ENCODE results near the gene EPHA10. TPM values are rescaled to one million over a fixed set of nuclear protein-coding genes. Genes with fewer than 3 reads are reported as not detected.

EPHA10 gene
- not detected in 2 replicates for total RNA-seq

DNA sequence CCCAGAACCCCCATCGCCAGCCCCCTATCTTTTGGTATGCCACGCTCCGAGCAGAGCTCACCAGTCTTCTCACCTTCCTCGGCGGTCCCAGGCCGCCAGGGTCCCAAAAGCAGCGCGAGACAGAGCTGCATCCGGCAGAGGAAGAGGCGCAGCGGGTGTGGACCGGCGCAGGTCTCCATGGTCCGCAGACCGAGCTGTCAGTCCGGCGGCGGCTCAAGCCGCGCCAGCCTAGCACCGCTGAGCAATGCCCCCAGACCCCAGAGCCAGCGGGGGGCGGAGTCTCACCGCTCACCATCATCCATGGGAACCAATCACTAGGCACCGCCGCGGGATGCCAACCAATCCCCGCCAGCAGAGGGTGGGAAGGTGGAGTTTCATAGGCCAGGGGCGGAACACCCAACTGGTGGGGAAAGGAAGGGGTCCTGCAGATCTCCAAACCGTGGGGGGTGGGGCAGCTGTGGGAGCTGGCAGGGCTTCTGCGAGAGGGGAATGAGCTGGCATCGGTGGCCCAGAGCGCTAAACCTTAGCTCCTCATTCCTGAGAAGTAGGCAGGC is at the start of gene EPHA10:
TSS of gene EPHA10 (minus strand) at position 233 of the 554 bp plus-strand sequence. CDS start at position 179, 54 bp downstream.
- DNase-seq (ENCODE audit: low read depth, low spot score): no peak

DNA sequence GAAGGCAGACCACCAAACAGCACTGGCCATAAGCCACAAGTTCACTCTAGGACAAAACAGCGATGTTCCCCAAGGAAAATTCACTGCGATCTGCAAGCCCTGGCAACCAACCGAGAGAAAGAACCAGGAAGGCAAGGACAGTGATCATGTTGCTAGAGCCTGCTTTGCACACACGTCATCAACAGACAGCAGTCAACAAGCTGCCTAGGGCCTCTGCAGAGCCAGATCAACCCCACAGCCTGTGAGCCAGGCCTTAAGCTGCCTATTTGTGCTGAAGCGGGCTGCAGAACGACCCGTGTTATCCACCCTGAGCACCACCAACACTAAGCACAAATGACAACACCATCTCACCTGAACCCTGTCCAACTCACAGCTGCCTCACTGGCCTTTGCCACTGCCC is 49.3 kb upstream of the EPHA10 start:
- DNase-seq (ENCODE audit: low read depth, low spot score): no peak

DNA sequence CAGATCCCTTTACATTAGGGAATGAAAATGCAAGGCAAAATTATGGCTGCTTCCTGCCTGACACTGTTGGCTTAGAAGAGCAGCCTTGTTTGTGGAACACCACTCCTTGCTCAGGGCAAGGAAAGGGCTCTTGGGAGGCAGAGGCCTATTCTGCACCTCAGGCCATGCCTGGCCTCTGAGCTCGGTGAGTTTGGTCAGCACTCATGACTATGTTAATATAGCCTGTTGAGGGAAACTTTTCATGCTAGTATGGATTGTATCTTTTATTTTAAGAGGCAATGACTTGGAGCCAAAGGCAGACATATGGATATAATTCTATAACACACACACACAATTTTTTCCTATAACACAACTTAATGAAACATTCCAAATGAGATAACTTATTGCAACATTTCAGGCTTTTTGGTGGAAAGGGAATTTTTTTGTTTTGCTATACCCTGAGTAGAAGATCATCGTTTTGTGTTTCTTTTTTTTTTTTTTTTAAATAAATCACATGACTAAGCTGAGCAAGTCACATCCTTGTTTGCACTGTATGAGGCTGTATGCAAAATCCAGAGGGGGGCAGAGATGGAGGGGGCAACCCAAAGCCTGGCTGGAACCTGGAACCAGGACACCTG is 48.7 kb upstream of the EPHA10 start:
- DNase-seq (ENCODE audit: low read depth, low spot score): no peak

DNA sequence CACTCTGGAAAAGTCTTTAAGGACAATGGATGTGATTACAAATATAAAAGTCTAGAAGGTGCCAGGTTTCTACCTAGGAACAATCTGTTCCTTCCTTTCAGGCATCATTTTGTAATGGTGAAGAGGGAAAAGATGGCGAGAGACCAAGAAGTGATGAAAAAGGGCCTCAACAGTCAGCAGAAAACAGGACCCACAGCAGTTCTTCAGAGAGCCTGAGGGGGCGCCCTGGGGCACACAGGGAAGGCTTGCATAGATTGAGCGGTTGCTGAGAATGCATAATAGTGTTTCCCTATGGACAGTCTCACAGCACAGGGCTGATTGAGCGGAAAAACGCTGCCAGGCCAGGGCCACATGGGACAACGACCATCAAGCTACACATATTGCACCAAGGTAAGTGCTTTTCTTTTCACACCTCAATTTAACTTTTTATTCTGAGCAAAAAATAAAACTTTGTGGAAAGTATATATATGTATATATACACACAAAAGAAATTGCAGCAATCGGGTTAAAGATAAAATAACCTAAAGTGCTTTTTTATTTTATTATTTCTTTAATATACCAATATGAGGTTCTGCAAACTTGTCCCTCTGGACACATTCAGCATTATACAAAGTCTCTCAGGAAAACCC is 46.2 kb upstream of the EPHA10 start:
- DNase-seq (ENCODE audit: low read depth, low spot score): no peak

DNA sequence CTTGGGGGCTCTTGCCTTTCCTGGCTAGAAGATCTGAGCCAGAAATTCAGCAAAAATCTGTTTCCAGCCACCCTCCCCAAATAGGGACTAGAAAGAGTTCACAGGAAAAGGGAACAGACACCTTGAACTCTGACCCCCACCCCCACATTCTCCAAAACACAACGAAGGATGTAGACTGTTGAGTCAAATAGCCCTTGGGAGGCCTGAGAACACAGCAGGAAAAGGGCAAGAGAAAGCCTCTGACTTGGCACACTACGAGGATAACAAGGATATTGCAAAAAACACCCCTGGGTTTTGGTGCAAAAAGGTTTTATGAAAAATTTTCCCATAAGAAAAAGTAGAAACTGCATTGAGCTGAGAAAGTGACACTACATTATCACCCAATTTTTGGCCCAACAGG is 45.0 kb upstream of the EPHA10 start:
- no peak for DNase-seq (ENCODE audit: low read depth, low spot score)

DNA sequence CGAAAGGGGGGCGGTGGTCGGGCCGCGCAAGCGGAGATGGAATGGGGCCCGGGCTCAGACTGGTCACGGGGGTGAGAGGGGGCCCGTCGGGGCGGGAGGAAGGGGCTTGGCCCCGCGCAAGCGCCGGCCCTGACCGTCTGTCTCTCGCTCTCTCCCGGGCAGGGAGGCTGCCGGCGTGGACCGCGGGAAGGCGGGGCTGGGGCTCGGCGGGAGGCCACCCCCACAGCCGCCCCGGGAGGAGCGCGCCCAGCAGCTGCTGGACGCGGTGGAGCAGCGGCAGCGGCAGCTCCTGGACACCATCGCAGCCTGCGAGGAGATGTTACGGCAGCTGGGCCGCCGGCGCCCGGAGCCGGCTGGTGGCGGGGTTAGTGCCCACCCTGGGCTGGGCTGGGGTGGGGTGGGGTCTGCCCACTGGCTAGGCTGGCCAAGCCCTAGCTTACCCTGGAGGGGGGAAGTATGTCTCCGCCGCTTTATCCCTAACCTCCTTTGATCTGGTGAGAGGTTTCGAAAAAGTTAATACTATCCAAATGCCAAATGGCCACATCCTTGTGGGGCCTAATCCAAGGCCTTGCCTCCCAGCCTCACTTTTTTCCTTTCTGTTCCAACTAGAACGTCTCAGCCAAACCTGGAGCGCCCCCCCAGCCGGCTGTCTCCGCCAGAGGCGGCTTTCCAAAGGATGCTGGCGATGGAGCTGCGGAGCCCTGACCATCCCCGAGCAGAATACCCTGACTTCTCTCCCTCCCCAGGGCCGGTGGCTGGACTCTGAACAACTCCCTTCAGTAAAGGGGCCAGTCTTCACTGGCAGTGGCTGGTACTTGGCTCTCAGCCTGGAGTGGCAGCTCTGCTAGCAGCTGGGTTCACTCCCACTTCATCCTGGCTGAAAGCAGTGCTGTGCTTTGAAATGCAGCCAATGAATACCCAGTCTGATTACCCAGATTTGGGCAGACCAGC is 43.7 kb upstream of the EPHA10 start:
- no peak for DNase-seq (ENCODE audit: low read depth, low spot score)

DNA sequence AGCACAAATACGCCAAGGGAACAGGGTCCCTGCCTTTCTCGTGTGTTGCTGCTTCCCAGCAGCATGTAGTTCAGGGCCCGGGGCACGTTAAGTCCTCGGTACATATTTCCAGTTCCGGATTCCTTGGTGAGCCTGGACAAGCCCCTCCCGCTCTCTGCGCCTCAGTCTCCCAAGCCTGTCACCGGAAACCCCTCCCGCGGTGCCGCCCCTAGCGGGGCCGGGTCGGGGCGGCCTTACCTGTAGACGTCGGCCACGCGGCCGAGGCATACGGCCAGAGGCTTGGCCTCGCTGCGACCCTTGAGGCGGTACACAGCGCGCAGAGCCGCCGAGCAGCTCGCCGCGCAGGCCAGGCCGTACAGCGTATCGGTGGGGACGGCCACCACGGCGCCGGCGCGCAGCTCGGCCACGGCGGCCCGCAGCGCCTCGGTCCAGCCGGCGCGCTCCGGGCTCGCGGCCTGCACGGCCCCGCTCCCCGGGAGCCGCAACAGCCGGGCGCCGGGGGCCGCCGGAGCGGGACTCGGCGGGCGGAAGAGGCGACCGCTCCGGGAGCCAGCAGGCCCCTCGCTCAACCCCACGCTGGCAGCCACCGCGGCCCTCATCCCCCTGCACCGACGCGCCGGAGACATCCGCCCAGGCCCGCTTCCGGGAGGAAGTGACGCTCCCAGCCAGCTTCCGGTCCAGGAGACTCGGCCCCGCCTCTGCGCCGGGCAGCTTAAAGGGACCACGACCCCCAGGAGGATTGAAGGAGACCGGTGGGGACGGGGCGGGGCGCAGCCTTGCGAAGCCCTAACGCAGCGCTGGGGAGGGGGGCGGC is 42.8 kb upstream of the EPHA10 start, which contains the start of the genes C1orf122 and YRDC:
TSS of gene C1orf122 (plus strand) at position 236 of the 814 bp plus-strand sequence. CDS start 615 bp downstream, outside the sequence.
TSS of gene YRDC (minus strand) at position 654 of the 814 bp plus-strand sequence. CDS start at position 626, 28 bp downstream.
- DNase-seq (ENCODE audit: low read depth, low spot score): peak; percentile 84

DNA sequence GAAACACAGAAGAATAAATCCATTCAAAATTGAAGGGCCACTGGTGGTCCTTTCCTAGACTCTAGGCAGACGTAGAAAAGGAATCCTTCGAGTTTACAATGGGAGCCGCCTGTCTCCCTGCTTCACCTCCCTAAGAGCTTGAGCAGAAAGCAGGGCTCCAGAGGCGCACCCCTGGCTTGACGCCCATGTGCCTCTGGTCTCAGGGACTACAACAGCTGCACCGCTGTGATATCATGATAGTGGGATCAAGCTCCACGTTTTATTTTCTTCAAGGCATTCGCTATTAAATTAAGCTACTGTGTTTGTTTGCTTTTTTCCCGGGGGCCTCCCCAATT is 42.3 kb upstream of the EPHA10 start:
- no peak for DNase-seq (ENCODE audit: low read depth, low spot score)

DNA sequence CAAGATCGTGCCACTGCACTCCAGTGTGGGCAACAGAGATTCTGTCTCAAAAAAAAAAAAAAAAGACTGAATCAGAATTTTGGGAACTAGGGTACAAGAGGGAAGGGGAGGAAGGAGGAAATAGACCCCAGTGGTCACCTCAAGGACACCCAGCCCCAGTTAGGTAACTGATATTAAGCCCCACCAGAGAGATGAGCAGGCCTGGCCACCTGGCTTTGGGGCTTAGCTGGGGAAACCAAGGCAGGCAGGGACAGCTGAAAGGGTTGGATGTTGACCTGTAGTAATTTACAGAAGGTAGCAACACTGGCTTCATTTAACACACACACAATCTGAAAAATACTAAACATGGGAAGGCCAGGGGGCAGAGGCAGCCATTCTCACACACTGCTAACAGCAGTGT is 37.5 kb upstream of the EPHA10 start:
- DNase-seq (ENCODE audit: low read depth, low spot score): no peak

DNA sequence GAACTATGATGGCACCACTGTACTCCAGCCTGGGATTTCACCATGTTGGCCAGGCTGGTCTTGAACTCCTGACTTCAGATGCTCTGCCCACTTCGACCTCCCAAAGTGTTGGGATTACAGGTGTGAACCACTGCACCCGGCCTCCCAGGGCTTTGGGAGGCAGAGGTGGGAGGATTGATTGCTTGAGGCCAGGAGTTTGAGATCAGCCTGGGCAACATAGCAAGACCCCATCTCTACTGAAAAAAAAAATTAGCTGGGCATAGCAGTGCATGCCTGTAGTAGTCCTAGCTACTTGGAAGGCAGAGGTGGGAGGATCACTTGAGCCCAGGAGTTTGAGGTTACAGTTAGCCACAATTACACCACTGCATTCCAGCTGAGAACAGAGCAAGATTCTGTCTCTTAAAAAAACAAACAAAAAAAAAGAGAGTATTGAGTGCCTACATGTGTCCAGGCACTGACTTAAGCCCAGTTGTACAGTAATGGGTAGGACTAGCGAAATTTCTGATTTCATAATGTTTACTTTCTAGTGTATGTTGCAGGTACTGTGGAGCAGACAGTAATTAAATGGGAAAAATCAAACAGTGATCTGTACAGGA is 32.9 kb upstream of the EPHA10 start:
- no peak for DNase-seq (ENCODE audit: low read depth, low spot score)

DNA sequence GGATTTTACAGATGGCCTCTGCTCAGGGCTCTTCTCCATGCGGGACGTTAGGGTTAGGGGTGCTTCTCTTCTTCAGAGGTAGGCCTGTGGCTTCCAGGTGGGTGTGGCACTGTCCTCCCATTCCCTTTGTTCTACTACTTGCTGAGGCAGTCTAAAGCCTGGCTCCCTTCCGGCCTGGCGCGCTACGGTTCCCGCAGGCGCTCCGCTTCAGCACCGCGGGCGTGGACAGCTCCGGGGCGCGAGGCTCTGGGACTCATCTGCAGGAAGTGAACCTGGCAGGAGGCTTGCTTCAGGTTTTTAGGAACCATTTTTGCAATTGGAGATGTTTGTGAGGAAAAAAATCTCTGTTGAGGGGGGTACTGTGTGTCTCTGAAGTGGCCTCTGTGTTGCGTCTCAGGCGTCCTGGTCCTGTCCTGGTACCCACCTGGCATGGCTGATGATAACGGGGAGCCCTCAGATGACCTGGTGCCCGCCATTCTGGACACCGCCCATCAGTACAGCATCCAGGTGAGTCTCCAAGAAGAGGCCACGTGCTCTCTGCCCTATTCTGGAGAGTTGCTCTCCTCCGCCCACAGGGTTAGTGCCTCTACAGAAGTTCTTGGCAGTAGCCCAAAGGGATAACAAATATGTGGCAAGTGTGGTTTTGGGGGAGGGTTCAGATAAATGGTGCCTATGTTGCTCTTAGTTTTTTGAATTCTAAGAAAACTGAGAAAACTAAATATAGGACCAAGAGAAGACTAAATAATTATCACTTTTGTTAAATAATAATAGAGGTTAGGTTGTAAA is 30.6 kb upstream of the EPHA10 start:
- no peak for DNase-seq (ENCODE audit: low read depth, low spot score)

DNA sequence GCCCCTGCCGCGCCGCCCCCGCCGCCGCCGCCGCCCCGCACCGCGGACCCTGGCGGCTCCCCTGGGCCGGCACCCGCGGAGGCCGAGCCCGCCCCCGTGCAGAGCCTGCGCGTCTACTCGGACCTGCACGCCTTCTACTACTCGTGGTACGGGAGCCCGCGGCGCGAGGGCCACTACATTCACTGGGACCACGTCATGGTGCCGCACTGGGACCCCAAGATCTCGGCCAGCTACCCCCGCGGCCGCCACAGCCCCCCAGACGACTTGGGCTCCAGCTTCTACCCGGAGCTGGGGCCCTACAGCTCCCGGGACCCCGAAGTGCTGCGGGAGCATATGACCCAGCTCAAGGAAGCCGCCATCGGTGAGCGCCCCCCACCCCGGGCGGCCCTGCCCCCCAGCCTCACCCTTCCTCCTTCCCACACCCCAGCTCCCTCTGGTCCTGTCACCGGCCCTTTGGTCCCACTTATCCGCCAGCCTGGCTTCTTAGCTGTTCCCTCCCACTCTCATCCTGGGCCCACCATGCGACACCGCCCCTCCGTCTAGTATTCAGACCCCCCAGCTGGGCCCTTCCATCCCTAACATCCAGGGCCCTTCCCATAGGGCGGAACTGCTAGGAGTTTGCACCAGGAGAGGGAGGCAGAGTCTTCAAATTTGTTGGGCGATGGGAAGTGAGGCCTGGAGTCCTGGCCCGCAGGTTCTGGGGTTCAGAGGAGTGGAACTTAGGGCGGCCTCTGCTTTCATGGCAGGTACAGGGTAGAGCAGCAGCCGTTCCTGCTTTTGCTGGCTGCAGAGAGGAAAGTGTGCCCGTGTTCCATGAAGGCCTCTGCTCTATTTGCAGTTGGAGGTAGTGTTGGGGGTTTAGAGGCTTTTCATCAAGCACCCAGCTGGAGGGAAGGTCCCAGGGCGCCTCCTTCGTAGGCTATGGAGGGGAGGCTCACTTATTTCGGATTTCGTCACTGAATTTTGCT is 29.7 kb upstream of the EPHA10 start:
- DNase-seq (ENCODE audit: low read depth, low spot score): no peak

DNA sequence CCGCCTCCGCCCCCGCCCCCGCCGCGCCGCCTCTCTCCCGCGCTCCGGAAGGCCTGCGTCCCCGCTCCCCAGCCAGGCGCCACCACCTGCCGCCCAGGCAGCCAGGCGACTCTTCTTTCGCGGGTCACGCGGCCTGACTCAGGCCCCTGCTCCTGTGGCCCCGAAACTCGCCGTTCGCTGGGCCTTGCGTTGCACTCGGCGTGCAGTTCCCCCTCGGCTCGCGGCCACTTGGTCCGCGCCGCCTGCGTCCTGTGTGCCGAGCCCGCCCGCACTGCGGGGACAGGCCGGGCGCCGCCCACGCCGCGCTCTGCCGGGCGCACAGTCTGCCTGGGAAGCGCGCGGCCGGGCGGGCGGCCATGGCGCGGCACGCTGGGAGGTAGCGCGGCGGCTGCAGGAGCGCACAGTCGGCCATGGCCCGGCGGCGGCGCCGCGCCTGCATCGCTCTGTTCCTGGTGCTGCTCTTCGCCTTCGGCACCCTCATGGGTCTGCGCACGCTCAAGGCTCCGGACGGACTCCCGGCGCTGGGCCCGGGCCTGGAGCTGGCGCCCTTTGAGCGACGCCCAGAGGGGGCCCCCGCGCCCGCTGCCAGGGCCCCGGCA is 29.0 kb upstream of the EPHA10 start, which contains the start of gene MANEAL:
TSS of gene MANEAL (plus strand) at position 75 of the 599 bp plus-strand sequence. CDS start at position 411, 336 bp downstream.
- no peak for DNase-seq (ENCODE audit: low read depth, low spot score)

DNA sequence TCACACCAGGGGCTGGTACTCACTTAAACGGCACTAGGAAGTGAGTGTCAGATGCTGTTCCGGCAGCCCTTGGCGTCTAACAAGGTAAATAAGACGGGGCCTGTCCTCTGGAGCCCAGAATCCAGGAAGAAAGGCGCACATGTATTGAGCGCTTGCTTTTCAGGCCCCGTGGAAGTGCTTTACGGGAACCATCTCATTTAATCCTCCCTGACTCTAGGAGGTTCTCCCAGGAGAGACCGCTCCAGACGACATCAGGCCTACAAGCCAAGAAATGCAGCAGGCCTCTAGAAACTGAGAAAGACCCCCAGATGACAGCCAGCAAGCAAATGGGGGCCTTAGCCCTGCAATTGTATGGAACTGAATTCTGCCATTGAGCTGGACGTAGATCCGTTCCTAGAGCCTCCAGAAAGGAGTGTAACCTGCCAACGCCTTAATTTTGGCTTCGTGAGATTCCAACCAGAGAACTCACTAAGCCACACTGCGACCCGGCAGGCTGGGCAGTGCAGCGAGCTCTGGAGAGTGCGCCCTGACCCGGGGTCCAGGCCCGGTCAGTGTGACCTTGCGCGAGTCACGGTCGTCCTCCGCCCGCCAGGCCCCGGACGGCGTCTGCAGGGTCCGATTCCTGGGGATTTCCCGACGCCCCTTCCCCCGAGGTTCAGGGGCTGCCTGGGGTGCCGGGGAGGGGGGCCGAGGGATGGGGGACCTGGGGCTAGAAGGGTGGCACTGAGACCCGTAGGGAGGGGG is 28.2 kb upstream of the EPHA10 start:
- DNase-seq (ENCODE audit: low read depth, low spot score): no peak

DNA sequence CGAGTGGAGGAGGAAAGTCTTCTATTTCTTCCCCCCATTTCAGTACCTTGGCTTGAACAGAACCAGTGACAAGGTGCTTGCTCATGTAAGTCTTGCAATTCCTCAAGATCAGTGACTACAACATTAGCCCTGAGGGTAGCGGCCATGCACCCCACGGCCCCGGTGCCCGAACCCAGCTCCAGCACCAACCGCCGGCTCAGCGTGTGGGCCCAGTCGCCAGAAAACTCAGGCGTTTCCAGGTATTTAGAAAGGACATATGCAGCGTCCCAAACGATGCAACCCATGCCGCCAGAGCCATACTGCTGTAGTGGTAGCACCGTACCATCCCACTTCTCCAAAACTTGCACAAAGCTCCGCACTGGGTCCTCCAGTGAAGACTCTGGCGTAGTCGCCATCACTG is 17.6 kb upstream of the EPHA10 start:
- DNase-seq (ENCODE audit: low read depth, low spot score): no peak

DNA sequence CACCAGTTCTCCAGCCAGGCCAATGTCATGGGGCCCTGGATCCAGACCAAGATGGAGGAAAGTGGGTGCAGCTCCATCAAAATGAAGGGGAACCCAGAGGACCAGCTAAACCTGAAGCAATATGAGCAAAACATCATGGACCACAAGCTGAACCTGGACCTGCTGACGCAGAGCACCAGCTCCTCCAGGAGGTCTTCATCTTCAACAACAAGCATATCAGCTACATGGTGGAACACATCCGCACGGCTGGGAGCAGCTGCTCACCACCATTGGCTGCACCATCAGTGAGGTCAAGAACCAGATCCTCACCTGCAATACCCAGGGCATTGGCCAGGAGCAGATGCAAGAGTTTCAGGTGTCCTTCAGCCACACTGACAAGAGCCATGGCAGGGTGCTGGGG is 13.7 kb upstream of the EPHA10 start:
- no peak for DNase-seq (ENCODE audit: low read depth, low spot score)

DNA sequence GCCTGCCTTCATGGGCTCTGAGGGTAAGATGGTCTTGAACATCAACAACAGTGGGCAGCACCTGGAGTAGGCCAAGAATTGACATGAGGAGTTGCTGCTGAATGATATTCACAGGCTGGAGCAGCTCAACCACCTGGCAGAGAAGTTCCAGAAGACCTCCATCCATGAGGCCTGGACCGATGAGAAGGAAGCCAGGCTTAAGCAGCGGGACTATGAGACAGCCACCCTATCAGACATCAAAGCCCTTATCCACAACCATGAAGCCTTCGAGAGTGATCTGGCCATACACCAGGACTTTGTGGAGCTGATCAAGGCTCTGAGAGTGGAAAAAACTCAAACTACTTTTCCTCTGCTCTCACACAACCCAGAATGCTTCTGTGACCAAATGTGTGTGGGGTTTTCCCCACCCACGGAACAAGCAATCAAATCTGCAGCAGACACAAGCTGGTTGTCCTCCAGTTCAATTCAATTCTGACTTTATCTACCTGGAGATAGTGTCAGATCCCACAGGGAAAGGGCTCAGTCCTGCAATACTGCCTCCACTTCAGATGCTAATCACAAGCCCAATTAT is 12.1 kb upstream of the EPHA10 start:
- DNase-seq (ENCODE audit: low read depth, low spot score): no peak

All from pulmonary artery endothelial cell (primary cell).